Measurements from ENCODE around the gene PRMT3. TPM values are rescaled to one million over a fixed set of nuclear protein-coding genes. Genes with fewer than 3 reads are reported as not detected.

PRMT3 gene
- total RNA-seq, 1 experiment from 2014 or later: 22.6 TPM

- WGBS (ENCODE audit: extremely low coverage, insufficient read length, low lambda C conversion rate): no CpG with 5 or more reads among the region's 2 CpGs
- Histone ChIP-seq H3K4me1 (ENCODE audit: insufficient read depth, low read length) (no peaks in the 10 kb centered on the region), H2BK5ac (ENCODE audit: insufficient read length, low read length) (no peak overlapping the region), H4K20me1 (ENCODE audit: control insufficient read depth, insufficient read depth, insufficient read length) (no peaks in the 10 kb centered on the region), H3K23me2 (ENCODE audit: insufficient read length, low read depth, low read length, poor library complexity, severe bottlenecking) (no peaks in the 10 kb centered on the region), H3K4ac (ENCODE audit: low read depth, low read length) (no peak overlapping the region), H2AK5ac (ENCODE audit: insufficient read length, low read length) (no peak overlapping the region), H3K9me3 (ENCODE audit: control insufficient read depth, low read depth, low read length) (no peaks in the 10 kb centered on the region), H3K14ac (ENCODE audit: insufficient read depth, low read length) (no peak overlapping the region), H2AFZ (ENCODE audit: low read length) (no peak overlapping the region), H2BK120ac (ENCODE audit: low read depth, low read length, poor library complexity, severe bottlenecking) (no peak overlapping the region), H4K91ac (ENCODE audit: insufficient read length, low read depth, low read length) (no peak overlapping the region), H2BK20ac (ENCODE audit: low read depth, low read length, poor library complexity, severe bottlenecking) (no peak overlapping the region), H3K4me2 (ENCODE audit: insufficient read depth, insufficient read length, low read length) (no peak overlapping the region), H3K27ac (ENCODE audit: insufficient read length, low read depth, low read length) (no peak overlapping the region), H4K8ac (replicated peaks; ENCODE audit: insufficient read length, low read depth, low read length) (no peak overlapping the region), H3K79me2 (ENCODE audit: insufficient read depth, low read length) (no peaks in the 10 kb centered on the region), H2BK15ac (ENCODE audit: low read depth, low read length) (no peak overlapping the region), H3T11ph (ENCODE audit: low read length) (no peak overlapping the region), H3K27me3 (ENCODE audit: insufficient read depth, low read length) (no peaks in the 10 kb centered on the region), H3K9ac (ENCODE audit: extremely low read depth, insufficient read length, low read length) (no peak overlapping the region), H4K5ac (ENCODE audit: insufficient read length, low read depth, low read length) (no peak overlapping the region), H3K18ac (ENCODE audit: insufficient read length, low read depth, low read length) (no peak overlapping the region), H3K23ac (ENCODE audit: insufficient read length, low read depth, low read length) (no peak overlapping the region), H3K79me1 (ENCODE audit: insufficient read depth, low read depth, low read length, poor library complexity, severe bottlenecking) (no peaks in the 10 kb centered on the region), H3K56ac (ENCODE audit: insufficient read length, low read depth, low read length) (no peak overlapping the region), H2BK12ac (ENCODE audit: insufficient read length, low read depth, low read length) (no peak overlapping the region)
- Mint-ChIP-seq H3K9me3 (no peaks in the 10 kb centered on the region), H3K36me3 (ENCODE audit: insufficient read depth in 1 of 3, low read depth in 3 of 3) (peaks cover 4 to 12% (median 8%) of the 10 kb centered on the region in 3 experiments; a peak in 5 of 7 replicates), H3K27me3 (ENCODE audit: low read depth) (no peaks in the 10 kb centered on the region), H3K27ac (peak overlapping the region in 1 of 3 experiments; percentile 26; a peak in 1 of 7 replicates), H3K4me3 (no peak overlapping the region), H3K4me1 (no peaks in the 10 kb centered on the region; a peak in 1 of 4 replicates)
- no peak for DNase-seq
- TF ChIP-seq, protein P1, sequence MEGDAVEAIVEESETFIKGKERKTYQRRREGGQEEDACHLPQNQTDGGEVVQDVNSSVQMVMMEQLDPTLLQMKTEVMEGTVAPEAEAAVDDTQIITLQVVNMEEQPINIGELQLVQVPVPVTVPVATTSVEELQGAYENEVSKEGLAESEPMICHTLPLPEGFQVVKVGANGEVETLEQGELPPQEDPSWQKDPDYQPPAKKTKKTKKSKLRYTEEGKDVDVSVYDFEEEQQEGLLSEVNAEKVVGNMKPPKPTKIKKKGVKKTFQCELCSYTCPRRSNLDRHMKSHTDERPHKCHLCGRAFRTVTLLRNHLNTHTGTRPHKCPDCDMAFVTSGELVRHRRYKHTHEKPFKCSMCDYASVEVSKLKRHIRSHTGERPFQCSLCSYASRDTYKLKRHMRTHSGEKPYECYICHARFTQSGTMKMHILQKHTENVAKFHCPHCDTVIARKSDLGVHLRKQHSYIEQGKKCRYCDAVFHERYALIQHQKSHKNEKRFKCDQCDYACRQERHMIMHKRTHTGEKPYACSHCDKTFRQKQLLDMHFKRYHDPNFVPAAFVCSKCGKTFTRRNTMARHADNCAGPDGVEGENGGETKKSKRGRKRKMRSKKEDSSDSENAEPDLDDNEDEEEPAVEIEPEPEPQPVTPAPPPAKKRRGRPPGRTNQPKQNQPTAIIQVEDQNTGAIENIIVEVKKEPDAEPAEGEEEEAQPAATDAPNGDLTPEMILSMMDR (conservative IDR thresholded peaks at IDR 0.05): no peak
These were observed 34.4 kb downstream of the PRMT3 start for GRCh38 chr11:20421946-20422345.
